ENCODE measurements around the gene BCL6.

The BCL6 gene

DNA sequence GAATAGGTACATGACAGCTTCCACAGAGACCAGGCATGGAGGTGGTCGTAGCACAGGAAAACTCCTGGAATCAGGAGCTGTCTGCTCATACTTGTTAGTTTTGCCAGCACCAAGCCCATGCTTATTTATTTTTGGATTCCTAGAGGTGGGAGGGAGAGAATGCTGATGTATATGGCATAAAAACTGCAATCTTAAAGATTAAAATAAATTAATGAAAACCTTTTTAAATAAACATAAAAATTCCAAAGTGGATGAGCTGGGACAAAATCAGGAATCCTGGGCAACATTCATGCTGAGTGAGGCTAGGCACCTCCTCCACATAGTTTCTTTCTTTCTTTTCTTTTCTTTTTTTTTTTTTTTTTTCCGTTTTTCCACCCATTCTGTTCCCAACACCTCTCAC lies 14.3 kb upstream of the BCL6 start:
- DNase-seq = no peak

DNA sequence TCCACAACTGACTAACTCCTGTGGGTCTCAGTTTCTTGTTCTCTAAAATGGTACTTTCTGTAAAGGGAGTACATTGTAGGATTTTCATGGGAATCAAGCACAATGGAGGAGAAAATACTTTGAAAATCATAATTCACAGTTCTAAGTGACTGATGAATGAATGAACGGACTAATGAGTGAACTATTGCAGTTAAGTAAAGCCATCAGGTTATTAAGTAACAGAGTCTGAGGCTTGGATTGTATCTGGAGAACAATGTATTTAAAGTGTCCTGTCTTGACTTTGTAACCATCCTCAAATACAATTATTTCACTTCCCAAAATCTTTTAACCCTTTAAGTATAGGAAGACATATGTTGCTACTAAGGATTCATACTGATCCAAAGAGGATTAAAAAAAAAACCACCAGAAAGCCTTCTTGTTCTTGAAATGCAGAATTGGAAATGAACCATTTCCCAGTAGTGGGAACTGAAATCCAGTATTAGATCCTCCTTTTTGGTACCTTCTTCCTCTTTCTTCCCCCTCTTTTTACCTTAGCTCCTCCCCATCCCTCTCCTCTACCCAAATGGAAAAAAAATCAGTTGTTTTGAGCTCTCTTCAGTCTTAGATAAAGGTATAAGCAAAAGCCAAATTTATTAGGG lies 13.2 kb upstream of the BCL6 start:
- DNase-seq = peak; percentile 68

DNA sequence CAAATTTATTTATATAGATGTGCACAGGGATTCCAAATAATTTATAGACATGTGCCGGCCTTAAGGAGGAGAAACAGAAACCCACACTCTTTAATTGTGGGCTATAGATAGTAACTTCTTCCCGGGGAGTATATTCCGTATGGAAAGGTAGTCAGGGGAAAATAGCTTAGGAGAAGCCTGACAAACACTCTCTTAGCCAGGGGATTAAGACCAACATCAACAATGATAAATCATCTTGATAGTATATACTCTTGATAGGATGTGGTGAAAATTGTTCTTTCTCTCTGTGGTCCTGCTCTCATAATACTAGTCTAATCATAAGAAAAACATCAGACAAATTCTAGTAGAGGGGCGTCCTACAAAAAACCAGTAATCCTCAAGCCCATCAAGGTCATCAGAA lies 8.2 kb upstream of the BCL6 start:
- no peak for DNase-seq

DNA sequence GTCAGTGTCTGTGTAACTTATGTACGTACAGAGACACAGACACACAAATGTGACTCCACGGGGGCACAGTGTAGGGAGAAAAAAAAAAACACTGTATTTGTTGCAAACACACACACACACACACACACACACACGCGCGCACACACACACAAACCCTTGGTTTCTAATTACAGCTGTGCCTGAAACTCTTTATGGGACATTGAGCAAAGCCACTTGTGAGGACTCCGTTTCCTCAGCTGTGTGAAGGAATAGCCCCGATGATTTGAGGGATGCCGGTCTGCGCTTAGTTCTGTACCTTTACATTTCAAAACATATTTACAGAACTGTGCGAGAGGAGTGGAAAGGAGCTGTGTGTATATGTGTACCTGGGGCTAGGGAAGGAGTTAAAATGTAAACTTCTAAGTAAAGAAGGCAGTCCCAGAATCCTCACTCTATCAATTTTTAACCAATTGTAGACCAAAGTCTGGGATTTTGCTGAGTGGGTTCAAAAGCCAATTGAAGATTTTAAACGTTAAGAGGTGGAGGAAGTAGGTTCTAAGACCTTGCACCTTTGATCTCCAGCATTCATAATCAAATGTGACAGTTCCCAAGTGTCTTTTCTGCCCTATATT lies 5.3 kb upstream of the BCL6 start:
- DNase-seq = no peak

DNA sequence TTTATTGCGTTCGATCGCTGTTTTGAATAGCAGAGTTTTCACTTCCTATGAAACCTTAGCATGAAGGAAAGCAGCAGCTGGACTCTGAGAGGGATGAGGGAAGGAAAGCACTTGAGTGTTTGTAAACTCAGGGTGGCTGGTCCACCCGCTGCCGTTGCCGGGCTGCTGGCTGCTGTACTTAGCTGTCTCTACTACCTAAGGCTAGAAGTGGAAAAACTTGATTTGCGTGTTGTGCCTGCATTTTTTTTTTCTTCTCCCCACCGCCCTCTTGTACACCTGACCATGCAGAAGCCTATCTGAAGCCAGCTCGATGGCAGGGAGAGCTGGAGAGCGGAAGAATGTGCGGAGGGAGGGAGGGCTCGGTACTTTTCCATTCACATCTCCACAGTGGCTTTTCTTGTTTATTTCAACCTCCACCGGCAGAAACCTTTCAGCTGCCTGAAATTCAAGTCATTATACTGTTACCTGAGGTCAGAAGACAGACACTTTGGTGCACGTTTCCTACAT lies 4.8 kb upstream of the BCL6 start:
- DNase-seq = peak; percentile 62

DNA sequence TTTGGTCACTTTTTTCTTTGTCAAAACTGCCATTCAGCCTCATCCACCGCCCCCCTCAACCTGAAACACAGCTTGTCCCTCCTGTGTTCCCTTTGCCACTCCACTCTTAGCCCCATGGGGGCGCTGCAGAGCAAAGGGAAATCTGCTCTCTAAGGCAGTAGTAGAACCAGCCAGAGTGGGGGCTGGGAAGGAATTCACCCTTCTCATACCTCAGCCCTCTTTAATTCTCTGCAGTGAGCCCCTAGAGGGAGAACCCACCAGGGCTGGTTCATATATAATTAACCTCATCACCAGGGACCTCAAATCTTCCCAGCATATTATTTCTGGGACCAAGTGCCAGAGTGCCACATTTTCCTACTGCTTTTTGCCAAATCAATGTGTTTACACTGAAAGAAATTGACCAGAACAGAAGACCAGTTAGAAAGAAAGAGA lies 2.8 kb upstream of the BCL6 start:
- DNase-seq = peak; percentile 86

DNA sequence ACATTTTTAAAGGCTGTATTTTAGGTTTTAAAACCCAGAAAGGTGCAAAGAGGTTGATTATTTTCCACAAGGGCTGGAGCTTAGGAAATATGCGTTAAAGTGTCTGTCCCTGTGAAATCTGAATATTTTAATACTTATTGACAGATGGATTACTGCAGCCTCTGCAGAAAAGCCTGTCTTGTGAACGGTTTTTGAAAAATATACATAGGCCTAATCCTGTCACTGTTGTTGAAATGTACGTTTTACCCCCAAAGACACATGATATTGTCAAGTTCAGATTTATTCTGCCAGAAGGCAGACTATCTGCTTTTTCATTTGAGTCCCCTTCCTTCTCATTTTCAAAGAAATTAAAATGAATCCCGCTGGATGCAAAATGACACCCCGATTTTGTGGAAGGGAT lies 2.2 kb upstream of the BCL6 start:
- DNase-seq = no peak

DNA sequence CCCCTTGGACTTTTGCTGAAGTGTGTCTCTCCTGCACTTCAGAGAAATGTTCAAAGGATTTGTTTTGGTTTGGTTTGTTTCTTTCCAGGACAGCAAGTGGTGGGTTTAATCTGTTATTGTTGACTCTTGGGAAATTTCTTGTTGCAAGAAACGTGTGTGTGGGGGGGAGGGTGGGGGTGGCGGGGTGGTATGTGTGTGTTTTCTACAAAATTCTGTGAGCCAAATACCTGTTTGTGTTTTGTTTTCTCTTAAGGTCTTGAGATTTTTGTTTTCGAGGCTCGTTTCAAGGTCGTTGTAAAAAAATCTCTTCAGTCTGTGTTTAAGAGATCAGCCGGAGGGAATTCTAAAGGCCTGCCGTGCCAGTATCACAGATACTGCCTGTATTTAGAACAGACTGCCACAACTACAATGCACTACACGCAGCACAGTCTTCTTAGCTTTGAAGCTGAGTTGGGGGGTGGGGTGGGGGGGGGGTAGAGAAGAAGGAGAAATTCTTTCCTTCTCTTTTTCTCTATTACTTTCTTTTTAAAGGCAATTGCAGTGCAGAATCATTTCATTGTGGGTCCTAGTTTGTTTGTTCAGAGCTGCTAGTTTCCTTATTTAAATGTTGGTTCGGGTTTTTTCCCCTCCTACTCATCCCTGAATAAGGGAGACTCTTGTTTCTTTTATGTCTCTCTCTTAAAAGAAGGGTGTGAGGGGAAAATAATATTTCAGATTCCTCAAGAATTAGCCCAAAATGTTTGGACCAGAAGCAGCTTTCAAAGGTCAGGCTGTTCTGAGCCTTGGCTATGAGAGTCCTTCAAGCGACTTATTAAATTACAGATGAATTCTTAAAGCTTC lies 1.4 kb upstream of the BCL6 start:
- peak; percentile 88 for DNase-seq

DNA sequence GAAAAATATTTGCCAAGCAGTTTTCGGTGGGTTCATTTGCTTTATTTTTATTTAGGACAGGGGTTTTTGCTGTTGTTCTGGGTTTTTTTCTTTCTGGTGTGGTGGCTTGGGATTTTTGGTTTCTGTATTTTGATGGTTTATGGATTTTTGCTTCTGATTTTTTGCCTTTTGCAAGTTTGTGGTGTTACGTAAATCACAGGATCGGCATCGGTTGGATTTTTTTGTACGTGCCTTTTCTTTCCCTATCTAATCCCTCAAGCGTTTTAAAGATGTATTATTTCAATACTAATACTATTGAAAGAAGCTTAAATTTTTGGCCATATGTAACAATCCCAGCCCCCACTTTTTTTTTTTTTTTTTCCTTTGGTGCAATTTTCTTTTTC lies 782 bp upstream of the BCL6 start:
- DNase-seq = peak; percentile 55

DNA sequence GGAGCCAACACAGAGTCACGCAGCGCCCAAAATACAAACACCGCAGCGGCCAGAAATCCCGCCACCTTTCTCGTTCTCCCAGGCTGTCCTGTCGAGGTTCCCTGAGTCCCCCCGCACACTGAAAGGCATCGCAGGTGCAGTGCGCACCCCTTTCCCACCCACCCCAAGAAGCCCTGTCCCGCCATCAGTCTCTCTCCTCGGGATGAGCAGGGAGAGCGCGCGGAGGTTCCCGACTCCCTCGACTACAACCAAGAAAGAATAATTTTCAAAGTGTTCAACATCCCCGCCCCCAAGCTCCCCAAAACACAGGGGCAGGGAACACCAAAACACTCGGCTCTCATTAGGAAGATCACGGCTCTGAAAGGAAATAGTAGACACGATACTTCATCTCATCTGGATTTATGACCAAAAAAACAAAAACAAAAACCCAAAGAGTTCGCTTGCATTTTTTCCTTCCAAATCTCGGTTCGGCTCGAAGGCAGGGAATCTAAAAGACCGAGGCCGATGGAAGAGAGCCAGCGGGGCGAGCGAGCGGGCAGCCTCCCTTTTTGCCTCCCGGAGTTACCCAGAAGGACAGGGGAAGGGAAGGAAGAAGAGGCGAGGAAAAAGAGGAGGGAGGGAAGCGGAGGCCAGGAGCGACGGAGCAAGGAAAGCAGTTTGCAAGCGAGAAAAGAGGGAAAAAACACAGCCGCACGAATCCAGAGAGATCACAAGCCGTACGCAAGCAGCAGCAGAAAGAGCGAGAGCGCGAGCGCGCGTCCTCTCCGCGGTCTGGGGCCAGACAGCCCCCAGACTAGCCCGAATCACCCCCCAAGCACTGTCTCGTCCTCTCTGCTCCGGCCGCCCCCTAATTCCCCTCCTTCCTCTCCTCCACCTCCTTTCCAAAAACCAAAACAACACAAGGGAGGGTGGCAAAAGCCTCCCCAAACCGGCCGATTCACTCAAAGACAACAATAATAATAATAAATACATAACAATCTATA lies 808 bp downstream of the BCL6 start:
- peak; percentile 58 for DNase-seq

DNA sequence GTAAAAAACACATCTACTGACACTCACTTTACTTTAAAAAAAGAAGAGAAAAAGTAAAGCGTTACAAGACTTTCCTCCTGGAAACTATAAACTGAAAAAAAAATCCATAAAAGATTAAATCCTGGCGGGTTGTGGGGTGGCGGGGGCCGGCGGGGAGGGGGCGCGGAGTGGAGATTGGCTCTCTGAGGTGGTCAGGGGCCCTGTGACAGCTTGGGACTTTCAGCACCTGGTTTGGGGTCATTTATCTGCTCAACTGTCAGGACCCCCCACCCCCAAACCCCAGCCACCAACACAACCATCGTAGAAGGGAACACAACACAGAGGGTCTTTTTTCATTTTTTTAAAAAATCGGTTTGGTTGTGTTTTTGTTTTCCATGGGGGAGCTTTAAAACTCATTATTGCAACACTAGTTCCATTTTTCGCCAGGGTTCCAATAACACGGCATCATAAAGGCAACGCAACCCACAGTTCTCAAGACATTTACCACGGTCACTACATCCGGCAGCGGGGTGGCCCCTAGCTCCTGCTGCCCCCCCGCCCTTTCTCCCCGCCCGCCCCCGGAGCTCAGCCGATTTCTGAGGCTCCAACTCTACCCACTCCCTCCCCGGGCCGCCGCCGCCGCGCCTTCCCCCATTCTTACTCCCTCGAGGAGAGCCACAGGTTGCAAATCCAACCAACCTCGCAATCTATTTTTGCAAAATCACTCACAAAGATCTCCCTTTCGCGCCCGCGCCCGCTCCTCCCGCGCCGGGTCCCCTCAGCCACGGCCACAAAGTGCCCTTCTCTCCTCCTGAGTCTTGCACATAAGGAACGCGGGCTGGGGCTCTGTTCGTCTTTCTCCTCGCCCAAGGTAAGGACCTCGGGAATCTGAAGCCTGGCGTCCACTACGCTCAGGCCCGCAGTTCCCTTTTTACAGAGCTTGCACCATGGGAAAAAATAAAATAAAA lies 1.8 kb downstream of the BCL6 start:
- DNase-seq = peak; percentile 93

DNA sequence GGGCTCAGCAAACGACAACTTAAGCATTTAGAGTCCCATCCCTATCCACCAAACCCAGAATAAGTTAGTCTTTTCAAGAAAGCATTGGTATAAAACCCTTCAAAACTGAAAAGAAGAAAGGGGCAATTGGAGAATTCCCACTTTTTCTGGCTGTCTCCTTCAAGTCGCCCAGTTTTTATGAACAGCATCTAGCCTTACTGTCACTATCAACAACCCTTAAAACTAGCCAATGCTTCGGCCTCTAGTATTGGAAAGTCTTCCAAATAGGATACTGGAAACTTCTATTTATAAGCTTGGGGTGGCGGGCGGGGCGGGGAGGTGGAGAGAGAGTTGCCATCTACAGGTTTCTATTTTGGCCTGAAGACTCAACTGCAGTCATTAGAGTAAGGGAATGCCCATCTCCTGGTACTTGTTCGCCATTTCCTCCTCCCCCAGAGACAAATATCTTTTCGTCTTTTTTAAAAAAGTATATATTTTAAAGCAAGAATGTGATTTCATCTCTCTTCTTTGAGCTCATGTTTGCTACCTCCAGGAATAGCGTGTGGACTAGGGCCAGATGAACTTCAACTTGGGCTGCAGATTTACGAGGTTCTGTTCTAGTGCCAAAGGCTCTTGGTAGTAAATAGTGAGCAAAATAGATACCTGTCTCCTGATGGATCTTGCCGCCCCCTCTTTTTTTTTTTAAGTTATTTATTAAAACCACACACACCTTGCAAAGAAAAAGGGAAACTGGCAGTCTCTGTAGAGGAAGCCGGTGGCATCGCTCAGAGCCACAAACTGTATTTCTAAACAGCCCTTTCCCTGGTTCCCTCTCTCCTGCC lies 2.7 kb downstream of the BCL6 start:
- DNase-seq = peak; percentile 58

DNA sequence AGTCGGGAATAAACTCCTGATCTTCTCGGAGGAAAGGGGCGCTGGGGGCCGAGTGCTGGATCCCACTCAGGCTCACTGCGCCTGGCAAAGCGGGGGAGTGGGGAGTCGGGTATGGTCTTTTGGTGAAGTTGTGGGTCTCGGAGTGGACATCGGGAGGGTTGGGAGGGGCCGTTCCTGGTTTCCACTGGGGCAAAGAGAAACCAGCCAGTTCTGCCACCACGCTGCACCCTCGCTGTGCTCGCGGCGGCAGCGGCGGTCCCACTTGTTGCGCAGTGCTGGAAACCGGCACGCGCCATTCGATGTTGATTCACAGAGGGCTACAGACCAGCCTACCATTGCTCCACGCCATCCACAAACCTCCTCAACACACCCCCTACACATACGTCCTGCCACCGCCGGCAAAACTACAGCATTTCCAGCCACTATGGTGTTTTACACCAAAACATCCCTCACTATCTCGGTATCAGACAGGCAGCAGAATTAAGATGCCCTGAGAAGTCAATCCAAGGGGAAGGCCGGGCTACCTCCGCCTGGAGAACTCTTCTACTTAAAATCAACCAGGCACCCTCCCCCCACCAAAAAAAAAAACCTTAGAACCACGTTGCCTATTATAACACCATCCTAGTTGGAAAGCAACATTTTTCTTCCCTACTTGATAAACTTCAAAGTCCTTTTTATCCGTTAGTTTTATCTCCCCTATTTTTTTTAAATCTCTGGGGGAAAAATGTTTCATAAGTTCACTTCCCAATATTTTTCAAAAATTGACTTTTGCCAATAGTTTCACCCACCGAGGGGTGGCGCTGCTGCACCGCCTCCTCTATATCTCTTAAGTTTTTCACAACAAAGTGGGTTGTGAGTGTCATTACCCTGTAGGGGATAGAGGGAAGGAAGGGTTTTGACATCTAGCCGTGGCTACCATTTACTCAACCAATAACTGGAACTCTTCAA lies 3.6 kb downstream of the BCL6 start:
- peak; percentile 95 for DNase-seq

DNA sequence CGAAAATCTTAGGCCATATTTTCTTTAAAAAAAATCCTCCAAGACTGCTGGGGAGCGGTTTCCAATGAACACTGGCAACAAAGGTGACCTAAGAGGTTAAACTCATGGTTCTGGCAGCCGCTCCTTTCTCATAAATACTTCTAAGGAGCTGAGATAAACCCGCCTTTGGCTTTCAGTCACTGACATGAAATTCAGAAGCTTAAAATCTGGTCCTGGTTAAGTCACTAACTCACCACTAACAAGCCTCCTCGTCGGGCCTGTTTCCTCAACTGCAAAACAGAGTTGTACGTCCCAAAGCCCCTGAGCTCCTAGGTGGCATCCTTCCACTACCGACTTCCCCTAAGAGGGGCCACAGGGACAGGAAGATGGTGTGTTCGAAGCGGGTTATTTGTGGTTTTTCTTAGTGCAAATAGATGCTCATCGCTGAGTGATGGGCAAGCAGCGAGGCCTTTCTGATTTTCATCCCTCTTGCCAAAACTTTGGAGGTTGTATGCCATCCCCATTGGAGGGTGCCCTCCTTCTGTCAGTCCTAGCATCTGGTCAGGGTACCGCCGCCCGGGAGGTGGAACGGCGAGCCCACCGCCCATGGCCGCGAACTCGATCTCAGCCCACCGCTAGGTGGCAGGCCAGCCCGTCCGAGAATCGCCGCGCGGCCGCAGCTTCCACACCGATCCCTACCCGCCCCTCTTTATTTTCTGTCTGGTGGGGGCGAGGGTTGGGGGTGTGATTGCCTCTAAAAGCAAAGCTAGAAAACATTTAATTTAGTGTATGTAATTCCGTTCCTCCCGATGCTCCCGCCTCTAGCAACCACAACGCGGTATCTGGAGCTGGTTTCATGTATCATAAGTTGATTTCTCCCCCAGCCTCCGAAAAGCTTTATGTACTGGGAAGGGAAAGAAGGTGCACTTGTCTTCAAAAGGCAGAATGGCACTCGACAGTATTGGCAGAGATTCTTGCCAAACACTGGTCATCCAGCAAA lies 4.6 kb downstream of the BCL6 start:
- DNase-seq = peak; percentile 64

DNA sequence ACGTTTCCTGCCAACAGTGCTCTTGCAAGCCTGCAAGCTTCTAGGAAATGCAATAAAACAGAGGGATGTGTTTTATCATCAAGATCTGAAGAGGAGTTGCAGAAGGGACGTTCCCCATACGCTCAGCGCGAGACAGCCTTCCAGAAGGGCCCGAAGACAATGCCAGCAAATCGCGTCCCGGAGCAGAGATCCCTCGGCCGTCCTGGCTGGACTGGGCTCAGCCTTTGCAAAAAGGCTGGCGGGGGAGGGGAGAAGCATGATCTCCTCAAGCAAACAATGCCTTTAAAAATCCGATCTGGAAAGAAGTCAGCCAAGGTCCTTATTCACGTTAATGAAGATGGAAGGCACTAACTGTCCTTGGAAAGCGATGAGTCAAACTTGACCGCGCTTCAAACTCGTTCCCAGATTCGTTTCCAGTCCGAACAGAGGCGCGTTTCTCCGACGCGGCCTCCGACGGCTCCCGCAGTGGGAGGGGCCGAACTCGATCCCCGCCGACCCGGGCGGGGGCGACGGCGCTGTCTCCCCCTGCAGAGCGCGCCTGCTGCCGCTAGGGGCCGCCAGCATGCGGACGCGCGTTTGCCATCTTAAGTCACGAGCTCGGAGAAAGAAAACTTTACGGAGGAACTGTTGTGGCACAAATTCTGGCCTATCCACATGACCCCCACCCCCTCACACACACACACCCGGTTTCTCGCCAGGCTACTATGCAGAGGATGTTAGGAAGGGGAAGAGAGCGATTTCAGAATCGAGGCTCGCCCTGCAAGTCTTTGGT lies 5.5 kb downstream of the BCL6 start:
- peak; percentile 97 for DNase-seq

DNA sequence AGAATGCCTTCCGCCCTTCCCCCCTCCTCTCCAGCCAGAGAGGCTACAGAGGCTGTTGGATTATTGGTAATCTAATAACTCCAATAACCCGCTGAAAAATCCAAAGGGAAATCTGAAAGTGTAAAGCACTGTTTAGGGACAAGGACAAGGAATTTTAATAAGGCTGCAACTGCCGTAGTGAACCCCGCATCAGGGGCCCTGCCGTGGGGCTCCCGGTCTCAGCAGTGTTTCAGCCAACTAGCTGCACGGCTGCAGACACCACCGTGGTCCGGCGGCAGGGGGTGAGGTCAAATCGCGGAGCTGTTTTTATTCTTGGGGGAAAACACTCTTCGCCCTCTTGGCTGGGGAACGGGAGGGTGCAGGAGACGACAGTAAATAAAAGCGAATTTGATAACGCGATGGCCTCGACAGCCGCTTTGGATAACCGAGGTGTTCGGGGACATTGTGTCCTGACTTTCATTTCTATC lies 6.1 kb downstream of the BCL6 start:
- DNase-seq = no peak
